ENCODE measurements around the gene CDH13.

Gene CDH13

DNA sequence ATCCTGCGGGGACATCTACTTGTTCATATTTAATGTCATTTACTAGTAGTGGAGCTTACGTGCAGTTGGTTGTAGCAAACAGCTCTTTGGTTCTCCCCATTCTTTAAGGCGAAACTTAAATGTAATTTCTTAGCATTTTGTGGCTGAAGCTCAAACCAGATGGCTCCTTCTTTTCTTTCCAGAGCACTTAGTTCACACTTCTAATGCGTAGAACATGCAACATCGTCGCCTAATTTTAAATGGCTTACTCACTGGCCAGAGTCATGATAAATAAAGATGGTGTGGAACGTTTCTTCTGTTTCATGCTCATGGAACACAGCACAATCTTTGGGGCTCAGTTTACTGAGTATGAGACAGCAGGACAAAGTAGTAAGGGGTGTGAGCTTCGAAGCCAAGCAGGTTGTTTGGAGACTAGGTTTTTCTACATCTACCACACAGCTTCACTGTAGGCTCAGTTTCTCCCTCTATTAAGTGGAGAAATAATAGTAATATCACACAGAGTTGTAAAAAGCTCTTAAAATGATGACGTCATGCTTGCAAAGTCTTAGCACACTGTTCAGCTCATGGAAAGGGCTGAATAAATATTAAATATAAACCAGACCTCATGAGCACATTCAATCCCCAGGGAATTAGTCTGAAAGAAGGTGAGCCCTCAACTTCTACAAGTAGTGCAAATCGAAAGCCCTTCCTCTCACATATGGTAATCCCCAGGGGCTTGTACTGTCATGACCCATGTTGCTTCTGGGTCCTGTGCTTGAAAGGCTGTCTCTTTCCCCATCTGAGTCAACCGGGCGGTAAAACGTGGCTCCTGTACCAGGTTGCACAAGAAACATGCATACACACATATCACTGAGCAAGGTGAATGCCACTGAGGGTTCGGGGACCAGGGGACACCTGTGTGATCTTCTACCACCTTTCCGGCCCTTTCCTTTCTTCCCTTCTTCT, 384.3 kb downstream of the CDH13 start:
- DNase-seq: no peak

DNA sequence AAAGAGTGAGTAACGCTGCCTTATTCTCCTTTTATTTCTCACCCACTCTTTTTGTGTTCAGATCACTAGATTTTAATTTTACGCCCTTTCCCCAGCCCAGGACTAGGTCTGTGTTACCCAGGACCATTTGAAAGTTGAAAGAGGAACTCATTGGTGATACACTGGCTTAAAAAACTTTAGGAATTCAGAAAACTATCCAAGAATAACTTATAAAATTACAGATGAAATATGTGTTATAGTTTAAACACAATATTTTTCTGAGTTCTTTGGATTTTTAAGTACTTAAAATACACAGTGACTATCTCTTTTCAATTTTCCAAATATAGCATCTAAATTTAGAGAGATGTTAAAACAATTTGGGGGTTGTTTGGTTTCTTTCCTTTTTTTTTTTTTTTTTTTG, 385.2 kb downstream of the CDH13 start:
- no peak for DNase-seq

DNA sequence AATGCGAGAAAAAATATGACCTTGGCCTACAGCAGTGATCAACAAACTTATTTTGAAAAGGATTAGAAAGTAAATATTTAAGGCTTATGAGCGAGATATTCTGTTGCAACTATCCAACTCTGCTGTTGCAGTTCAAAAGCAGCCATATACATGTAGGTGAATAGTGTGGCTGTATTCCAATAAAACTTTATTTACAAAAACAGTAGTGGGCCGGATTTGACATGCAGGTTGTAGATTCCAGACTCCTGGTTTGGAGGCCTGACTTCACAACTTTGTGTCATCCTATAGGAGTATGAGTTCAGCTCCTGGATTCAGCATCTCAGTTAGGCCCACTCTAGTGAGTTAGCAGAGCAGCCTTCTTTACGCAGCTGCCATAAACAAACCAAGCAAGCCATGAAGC, 386.3 kb downstream of the CDH13 start:
- no peak for DNase-seq

DNA sequence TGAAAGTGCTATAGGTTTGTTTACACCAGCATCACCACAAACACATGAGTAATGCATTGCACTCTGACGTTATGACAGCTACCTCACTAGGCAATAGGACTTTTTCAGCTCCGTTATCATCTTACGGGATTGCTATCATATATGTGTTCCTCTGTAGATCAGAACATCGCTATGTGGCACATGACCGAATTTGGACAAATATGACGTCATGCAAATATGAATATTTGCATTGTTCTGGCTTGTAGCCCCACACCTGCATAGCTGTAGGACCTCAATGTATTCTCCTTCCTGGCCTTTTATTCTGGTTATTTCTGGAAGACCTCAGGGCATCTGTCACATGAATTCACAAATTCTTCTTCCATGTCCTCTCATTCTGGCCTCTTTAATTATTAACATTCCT, 393.2 kb downstream of the CDH13 start:
- no peak for DNase-seq

DNA sequence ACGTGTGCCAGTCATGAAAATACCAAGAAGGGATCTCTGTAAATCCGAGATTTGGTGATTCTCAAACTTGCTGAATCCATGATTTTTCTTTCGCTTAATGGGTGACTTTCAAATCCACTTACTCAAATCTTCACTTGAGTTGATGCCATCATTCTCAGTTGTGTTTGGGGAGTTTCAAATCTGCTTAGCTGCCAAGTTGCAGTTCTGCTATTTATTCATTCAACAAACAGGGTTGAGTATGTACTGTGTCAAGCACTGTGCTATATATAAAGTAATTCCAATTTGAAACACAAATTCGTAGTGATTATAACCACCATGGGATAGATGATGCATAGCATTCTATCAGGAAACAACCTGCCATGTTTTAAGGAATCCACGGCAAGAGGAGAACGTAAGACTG, 394.3 kb downstream of the CDH13 start:
- no peak for DNase-seq

DNA sequence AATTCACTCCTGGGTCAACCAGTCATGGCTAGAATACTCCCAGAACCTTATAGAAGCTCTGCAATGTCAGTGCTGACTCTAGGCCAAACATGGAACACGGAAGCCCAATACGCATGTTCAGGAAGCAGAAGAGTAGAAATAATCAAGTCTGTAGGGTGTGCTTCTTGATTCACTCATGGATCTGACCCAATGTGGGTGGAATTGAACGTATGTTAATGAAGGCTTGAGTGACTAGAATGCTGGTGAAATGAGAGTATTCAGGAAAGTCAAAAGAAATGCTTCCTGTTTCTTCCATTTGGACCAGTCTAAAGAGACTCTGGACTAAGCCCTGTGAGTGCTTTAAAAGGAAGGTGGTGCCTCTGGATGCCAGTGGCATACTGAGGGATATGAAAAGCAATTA, 395.0 kb downstream of the CDH13 start:
- DNase-seq: no peak

DNA sequence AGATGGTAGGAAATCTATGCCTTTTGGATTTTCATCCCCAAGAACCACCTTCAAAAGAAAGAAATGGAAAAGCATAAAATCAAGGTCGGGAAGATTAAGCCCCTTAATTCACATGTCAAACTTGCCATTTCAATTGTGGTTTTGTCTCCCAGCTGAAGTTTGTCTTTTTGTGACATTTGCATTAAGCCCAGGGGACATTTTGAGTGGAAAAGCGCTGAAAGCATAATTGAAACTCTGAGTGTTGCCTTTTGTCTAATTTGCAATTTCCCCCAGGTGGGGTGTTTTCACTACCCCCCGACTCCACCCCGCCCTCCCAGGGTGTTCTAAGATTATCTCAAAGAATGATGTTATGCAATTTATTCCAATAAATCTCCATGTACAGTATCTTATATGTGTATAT, 396.2 kb downstream of the CDH13 start:
- no peak for DNase-seq

DNA sequence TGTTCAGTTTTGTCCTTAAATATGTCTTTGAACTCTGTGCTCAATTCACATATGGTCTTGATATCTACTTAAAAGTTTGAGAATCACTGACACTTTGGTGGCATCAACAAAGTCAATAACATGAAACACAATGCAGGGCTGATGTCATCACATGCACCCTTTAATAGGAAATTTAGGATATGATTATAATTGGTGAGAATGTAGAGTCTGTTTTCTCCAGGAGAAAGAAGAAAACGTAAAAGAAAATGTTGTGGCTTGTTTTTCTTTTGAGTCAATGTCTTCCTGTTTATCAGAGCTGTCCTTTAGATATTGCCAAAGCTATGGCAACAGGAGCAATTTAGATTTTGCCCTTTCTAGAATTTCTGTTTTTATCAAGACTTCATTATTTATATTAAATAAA, 396.9 kb downstream of the CDH13 start:
- no peak for DNase-seq

DNA sequence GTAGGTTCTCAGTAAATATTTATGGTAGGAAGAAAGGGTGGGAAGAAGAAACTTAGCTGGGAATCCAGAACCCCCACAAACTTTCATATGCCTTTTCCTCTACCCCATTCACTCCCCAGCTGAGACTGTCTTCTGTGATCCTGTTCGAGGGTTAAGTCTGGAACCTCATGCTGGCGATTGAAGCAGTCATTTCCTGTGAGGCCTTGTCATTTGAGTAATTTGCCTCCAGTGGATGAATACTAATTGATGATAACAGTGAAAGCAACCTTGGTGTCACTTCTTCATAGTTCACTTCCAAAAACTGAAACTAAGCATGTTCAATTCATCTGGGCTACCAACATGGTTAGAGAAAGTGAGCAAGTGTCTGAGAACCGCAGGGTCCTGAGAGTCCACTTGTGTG, 401.2 kb downstream of the CDH13 start:
- no peak for DNase-seq

DNA sequence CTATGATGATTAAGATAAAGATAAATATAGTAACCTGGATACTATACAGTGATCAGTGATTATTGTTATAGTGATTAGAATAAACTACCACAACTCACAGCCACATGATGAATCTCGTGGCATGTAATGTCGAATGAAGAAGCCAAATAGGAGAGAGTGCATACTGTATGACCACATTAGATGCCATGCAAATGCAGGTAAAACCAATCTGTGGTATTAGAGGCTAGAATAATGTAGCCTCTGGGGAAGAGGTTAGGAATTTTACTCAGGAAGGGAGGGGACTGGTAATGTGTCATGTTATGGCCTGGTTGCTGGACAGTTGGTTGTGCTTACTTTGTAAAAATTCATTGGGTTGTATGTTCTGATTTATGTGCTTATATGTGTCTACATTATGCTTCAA, 402.7 kb downstream of the CDH13 start:
- DNase-seq: no peak

DNA sequence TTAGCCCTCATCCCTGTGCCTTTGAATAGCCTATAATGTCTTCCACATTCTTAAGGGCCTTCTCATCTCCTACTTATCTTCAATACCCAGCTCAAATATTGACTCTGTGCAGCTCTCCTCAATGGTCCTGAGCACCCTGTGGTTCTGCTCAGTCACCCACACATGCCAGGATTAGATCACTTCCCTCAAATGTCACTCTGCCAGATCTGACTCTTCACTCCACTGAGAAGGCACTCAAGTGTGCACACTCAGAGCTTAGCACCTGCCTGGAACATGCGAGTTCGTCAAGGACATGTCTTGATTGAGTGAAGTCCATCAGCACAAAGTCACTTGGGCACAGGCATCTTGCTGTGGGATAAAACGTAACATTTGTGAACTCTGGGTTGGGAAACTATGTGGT, 404.8 kb downstream of the CDH13 start:
- DNase-seq: no peak

DNA sequence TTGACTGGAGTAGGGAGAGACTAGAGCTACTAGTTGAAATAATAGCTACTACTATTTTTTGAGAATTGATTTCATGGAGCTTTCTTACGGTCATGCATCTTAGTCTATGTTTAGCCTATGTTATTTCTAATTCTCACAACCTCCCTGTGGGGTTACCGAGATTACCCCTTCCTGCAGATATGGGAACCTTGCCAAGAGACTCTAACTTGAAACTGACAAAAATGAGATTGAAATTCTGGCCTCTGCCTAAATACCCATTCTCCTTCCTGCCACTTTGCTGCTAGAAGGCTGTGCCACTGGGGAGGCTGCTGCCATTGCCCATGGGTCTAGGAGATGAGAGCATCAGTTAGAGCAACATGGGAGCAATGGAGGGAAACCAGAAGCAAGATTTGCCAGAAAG, 410.3 kb downstream of the CDH13 start:
- DNase-seq: no peak

DNA sequence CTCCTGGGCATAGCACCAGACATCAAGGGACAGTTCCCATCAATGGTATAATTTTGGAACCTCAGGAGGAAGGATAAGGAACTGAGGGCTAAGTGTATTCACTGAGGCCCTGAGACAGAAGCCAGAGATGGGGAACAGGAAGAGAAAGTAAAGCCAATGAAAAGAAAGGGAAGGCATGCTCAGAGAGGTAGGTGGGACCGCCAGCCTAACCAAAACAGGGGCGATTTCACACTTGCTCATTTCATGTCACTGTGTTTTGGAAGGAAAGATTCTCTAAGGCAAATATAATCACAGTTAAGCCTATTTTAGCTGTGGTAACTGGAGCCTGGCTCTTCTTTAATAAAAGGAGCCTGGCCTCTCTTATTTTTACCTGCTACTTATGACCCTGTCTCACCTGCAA, 411.1 kb downstream of the CDH13 start:
- no peak for DNase-seq

DNA sequence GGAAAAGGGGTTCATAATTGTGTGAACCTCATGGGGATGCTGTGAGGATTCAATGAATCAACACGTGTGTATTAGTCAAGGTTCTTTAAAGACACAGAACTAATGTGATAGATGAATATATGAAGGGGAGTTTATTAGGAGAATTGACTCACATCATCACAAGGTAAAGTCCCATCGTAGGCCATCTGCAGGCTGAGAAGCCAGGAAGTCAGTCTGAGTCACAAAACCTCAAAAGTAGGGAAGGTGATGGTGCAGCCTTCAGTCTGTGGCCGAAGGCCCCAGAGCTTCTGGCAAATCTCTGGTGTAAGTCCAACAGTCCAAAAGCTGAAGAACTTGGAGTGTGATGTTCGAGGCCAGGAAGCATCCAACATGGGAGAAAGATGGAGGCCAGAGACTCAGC, 413.4 kb downstream of the CDH13 start:
- no peak for DNase-seq

DNA sequence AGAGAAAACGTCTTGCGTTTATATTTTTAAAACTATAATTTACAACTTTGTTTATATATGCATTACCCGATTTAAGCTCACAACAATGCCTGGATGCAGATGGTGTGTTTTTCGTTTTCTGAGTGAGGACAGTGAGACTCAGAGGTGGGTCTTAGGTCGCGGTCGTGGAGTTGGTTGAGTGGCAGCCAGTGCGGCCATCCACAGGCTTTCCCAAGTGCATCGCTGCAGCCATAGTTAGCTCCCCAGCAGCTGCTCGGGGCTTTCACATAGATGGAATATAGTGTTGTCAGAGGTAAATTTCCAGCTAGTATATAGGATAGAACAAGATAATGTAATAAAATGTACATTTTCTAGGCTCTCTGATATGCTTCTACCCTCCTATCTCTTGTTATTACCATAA, 417.8 kb downstream of the CDH13 start:
- no peak for DNase-seq

DNA sequence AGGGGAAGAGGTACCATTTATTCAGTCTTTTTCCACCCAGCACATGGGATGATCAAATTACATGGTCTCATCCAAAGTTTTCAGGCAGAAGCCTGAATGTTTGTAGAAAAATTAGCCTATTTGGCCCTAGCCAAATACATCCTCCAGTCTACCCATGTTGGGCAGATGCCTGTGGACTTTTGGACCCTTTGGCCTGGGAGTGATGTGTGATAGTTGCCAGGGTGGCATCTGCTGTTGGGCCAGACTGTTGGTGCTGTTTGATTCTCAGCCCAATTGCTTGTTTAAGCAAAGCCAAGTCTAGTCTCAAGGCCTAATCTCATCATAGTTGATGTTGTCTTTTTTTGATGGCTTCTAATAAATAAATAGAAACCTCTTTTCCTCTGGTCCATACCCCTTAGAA, 419.0 kb downstream of the CDH13 start:
- DNase-seq: no peak

DNA sequence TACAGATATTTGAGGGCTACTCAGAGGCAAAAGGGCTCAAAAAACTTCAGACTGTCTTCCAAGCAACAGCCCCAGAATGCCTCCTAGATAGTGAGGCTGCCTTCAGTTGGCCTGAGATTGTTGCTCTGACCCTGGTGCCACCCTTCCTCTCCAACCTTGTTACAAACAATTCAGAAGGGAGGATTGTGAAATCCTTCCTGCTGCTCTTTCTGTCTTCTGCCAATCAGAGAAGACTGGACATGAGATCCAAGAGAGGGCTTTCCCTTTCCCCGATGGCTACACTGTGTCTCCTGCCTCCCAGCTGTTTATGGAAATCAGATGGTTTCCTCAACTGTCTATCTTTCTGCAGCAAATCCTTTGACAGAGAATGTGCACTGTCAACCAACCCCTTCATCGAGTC, 419.9 kb downstream of the CDH13 start:
- no peak for DNase-seq

DNA sequence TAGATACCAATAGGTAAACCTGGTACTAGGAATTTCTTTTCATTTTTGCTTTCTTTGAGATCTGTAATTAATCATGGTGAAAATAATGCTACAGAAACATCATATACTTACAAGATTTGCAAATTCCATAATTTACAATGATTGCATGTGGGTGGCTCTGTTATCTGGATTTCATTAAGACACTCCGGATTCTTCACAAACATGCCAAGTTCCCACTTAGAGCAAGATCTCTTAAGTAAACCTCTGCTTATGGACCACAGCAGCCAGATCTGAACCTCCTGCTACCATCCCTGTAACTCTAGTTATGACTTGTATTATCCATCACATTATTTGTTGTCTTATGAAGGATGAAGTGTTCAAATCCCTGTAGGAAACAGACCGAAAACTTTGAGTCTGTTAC, 424.7 kb downstream of the CDH13 start:
- DNase-seq: no peak

DNA sequence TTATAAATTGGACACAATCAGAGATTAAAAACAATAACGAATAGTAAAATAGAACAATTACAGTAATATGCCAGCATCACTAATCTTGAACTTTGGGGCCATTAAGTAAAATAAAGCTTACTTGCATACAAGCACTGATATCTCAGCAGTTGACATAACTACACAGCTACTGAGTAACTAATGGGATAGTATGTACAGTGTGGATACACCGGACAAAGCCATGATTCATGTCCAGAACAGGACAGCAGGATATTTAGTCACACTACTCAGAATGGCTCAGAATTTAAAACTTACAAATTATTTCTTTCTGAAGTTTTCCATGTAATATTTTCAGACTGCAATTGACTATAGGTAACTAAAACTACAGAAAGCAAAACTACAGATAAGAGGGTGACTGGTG, 427.5 kb downstream of the CDH13 start:
- DNase-seq: no peak

DNA sequence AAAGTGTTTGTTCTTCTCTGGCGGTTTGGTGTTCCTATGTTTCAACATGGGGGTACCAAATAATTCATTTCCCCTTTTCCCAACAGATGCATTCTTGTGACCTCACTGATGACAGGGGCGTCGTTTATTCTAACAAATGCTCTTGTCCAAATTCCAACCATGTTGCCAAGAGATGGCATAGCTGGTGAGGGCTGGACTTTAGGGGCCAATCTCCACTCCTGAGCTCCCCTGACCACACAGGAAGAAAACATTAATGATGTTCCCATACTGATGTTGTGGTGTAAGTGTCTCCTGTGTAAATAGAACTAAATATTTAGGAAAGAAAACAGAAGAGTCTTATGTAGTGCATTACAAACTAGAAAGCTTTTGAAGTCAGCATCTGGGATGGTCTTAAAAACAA, 431.6 kb downstream of the CDH13 start:
- DNase-seq: no peak

DNA sequence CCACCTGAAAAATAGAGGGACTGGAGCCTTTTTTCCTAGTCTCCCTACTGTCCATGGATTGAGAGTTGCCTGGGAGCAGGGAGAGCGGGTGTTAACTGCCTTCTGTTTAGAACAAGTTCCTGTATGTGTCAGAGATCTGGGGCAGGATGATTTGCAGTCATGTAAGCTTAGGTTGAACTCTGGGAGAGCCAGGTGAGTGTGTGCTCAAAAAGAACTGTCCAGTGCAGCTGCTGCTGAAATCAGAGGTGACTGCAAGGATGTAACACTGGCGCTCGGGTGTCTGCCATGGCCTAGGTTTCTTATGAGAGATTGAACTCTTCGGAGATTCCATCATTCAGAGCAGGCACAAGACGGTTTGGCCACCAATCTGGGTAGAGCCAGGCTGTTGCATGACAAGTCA, 432.5 kb downstream of the CDH13 start:
- no peak for DNase-seq

DNA sequence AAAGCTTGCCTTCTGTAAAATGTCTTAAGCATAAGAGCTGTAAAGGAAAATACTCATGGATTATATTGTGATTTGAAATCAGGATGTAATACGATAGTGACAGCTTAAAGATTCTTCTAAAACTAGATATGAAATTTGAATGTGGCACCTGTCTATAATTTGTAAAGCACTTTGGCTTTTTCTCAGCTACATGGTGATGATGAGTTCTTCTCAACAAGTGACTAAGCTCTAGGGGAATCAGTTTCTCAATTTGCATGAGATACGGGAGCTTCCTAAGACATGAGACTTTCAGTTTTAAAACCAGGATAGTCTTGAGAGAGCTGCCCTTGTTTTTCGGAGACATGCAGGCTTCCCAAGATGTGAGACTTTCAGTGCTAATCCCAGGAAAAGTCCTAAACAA, 439.2 kb downstream of the CDH13 start:
- DNase-seq: no peak

DNA sequence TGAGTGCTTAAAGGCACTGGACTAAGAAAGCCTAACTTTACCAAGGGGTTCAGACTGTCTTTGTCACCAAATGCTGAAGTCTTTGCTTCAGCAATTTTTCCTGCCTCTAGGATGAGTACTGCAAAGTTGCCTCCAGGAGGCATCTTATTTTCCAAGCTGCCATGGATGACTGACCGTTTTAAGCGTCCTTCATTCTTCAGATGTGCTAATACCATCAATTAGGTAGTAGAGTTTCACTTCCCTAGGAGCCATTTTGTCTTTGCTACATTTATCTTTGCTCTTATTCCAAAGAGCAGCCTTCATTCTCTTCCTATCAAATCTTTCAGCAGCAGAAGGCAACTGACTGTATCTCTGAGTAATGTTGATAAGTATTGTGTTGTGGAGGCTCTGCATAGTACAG, 440.1 kb downstream of the CDH13 start:
- DNase-seq: no peak

DNA sequence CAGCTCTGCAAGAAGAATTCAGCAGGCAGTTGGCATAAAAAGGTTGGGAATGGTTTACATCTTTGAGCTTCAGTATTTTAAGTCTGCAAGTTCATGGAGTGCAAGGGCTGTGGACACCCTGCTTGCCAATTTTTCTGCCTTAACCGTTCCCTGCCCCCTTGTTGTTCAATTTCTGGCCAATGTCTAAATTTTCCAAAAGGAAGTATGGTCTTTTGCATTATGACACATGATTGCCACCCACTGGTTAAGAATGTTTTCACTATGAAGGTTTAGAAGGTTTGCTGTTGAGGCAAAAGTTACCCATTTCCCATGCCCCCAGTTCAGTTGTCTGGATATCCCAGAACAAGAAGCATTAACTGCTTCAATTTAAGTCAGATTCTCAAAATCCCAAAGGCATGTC, 441.9 kb downstream of the CDH13 start:
- DNase-seq: no peak
